Ishikawa (cell line): ENCODE results near the gene EYA3.

Experiments
- CREB1 ChIP-seq: IDR thresholded peaks from 2 replicates; pipeline ENCODE4 v1.6.1; 2012; ENCODE audit warnings: low read depth
- EGR1 ChIP-seq: IDR thresholded peaks from 2 replicates; pipeline ENCODE4 v1.6.1; 2012
- EP300 ChIP-seq: IDR thresholded peaks from 2 replicates; pipeline ENCODE4 v1.6.1; 2012; ENCODE audit warnings: borderline replicate concordance
- FOXM1 ChIP-seq: IDR thresholded peaks from 2 replicates; pipeline ENCODE4 v1.6.1; 2012; ENCODE audit warnings: low read depth, borderline replicate concordance
- TAF1 ChIP-seq: IDR thresholded peaks from 2 replicates; pipeline ENCODE4 v1.6.1; 2012; ENCODE audit warnings: low read depth, mild to moderate bottlenecking
- YY1 ChIP-seq: IDR thresholded peaks from 2 replicates; pipeline ENCODE4 v1.6.1; 2012; ENCODE audit warnings: low read depth
- TF ChIP-seq, protein P1 (sequence below): IDR thresholded peaks from 2 replicates; pipeline ENCODE4 v1.6.1; 2012

DNA sequence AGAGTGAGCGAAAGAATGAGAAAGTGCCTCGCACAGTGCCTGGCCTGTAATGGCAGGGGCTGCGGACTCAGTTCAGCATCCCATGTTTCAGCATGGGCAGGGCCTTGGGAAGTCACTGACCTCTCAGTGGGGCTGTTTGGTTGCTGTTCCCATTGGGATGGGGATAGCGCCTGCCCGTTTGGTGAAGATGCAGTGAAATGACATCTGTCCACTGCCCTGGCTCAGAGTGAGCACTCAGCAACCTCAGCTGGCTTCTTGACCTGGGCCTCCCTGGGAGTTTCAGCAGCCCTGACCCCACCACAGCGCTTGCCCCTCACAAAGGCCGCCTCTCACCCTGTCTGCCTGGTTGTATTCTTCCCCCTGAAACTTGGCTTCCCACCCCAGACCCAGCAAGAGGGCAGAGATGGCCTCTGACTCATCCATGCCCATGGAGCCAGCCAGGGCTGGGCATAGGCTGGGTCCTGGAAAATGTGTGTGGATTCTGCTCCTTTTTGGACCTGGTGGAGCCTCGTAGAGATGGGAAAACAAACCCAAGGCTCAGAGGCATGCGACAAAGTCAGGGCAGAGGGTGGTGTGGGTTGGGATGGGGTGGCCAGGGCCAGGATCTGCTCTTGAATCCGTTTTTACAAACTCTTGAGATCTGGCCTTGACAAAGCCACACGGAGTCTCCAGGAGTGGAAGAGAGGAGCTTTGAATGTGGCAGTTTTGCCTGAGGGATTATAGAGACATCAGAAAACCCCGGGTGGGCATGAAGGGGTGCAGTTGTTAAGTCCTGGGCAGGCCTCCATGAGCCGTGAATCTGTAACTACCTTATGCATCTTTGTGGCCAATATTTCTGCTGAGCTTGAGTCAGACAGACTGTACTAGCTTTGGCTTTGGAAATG, 127.4 kb downstream of the EYA3 start:
- TF ChIP-seq FOXM1 (no peak), EP300 (no peak), YY1 (no peak), EGR1 (no peak), TAF1 (no peak), CREB1 (no peak)
- TF ChIP-seq, protein P1, sequence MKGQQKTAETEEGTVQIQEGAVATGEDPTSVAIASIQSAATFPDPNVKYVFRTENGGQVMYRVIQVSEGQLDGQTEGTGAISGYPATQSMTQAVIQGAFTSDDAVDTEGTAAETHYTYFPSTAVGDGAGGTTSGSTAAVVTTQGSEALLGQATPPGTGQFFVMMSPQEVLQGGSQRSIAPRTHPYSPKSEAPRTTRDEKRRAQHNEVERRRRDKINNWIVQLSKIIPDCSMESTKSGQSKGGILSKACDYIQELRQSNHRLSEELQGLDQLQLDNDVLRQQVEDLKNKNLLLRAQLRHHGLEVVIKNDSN = no peak
